A172 (cell line): Measurements from ENCODE around the gene KIAA1586. TPM values are rescaled to one million over a fixed set of nuclear protein-coding genes. Genes with fewer than 3 reads are reported as not detected.
"Not testable (repeated sequence)": the region's sequence is repeated elsewhere in the genome, so short reads cannot be mapped to it uniquely, and the experiment has no call there.

Experiments used
- DNase-seq: peaks from one replicate; pipeline ENCODE4 v3.0.0-alpha.2; 2015; ENCODE audit warnings: low spot score
- total RNA-seq: library from RNA; depleted of rRNA; stranded (reverse); fragments of >200 nt; shearing (Covaris generic); gene quantifications from 2 replicates; pipeline ENCODE4 v1.2.3, GENCODE V29; 2014; rRNA removed

KIAA1586 gene, protein sequence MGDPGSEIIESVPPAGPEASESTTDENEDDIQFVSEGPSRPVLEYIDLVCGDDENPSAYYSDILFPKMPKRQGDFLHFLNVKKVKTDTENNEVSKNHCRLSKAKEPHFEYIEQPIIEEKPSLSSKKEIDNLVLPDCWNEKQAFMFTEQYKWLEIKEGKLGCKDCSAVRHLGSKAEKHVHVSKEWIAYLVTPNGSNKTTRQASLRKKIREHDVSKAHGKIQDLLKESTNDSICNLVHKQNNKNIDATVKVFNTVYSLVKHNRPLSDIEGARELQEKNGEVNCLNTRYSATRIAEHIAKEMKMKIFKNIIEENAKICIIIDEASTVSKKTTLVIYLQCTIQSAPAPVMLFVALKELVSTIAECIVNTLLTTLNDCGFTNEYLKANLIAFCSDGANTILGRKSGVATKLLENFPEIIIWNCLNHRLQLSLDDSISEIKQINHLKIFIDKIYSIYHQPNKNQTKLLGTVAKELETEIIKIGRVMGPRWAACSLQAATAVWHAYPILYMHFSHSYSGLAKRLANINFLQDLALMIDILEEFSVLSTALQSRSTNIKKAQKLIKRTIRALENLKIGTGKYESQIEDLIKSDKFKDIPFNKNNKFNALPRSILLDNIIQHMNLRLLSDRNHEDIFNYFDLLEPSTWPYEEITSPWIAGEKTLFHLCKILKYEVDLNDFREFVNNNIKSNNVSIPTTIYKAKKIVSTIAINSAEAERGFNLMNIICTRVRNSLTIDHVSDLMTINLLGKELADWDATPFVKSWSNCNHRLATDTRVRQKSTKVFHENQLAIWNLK
- total RNA-seq: 17.0 and 19.1 TPM in 2 replicates

DNA sequence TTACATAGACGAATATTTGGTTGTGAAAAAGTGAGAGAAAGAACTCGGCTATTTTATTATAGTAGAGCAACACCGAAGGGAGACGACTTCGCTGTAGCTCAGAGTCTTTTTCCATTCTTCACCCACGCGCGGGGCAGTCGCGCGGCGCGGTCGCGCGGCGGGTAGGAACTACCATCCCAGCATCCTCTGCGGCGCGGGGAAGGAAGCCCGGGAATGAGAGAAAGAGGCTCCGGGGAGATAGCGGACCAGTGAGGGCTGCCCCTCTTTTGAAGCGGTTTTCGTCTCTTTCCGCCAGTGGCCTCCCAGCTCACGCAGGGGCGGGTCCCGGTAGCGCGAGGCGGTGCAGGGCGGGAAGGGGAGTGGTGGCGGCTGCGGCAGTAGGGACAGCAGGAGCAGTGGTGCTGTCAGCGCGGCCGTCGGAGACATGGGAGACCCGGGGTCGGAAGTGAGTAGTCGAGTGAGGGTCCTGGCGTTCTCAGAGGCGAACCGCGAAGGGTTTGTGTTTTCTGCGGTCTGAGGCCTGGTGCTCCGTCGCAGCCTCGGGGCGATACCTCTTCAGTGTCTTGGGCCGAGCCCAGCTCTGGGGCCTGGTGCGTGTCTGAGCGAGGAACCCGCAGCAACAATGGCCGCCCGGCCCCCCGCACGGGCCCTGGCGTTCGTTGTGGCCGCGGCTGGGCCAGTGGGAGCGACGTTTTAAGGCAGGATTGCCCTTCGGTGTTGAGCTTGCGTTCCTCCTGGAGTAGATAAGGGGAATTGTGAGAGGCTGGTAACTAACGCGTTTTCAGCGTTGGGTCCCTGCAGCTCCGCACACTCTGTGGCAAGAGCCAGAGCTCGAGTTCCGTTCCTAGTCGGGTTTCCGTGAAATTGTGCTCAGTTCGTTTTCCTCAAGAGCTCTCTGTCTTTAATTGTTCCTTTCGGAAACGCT is at the start of gene KIAA1586:
Gene KIAA1586 (plus strand): TSS at position 362 of the 925 bp plus-strand sequence. CDS start 63 bp downstream, at position 425.
- peak; percentile 84 for DNase-seq

DNA sequence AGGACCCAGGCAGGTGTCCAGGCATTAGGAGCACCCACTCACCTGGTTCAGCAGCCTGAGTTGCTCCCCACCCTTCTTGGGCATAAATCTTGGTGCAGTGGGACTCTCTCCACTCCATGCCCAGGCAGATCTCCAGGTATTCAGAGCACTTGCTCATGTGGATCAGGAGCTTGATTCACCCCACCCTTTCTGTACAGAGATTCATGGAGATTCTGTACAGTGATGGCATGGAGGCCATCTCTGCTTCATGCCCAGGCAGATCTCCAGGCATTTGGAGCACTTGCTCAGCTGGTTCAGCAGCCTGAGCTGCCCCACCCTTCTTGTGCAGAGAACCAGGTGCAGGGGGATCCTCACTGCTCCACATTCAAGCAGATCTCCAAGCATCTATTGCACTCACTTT is 47.4 kb upstream of the KIAA1586 start:
- no peak for DNase-seq

DNA sequence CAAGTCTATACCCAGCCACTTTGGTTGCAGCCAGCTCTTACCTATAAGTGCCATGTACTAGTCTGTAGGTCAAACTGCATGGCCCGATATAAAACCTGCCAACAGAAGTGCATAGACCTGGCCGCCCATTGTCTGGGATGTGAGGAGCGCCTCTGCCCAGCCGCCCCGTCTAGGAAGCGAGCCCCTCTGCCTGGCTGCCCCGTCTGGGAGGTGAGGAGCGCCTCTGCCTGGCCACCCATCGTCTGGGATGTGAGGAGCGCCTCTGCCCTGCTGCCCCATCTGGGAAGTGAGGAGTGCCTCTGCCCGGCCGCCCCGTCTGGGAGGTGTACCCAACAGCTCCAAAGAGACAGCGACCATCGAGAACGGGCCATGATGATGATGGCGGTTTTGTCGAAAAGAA is 46.7 kb upstream of the KIAA1586 start:
- DNase-seq: not testable (repeated sequence)

DNA sequence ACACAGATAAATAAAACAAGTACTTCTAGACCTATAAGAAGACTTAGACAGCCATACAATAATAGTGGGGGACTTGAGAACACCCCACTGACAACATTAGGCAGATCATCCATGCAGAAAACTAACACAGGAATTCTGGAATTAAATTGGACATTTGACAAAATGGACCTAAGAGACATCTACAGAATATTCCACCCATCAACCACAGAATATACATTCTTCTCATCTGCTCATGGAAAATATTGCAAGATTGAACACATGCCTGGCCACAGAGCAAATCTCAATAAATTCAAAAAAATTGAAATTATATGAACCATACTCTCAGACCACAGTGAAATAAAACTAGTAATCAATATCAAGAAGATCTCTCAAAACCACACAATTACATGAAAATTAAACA is 44.3 kb upstream of the KIAA1586 start:
- DNase-seq: no peak

DNA sequence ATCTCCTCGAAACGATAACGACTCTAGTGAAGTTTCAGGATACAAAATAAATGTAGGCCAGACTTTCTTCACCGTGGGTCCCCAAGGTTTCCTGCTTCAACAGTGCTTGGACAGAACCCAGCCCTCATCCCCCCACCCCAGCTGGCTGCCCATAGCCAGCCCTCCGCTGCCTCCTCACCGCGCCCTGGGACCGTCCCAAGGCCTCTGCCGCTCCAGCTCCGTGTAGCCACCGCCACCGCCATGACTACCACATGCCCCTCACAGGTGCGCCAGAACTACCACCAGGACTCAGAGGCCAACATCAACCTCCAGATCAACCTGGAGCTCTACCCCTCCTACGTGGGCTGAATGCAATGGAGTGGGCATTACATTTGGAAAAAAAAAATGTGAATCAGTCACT is 42.2 kb upstream of the KIAA1586 start:
- no peak for DNase-seq

DNA sequence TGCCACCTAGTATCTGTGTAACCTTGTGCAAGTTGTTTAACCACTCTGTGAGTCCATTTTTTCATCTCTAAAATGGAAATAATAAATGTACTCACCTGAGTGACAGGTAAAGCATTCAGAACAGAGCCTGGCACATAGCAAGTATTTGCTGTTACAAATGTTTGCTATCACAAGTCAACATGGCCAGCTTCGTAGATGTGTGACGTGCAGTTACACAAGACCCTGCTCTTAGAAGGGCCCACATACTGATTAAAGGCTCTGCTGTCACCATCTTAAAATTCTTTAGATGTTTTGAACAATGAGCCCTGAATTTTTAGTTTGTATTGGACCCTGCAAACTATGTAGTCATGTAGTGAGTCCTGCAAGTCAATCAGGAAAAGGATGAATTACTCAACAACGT is 40.4 kb upstream of the KIAA1586 start:
- no peak for DNase-seq

DNA sequence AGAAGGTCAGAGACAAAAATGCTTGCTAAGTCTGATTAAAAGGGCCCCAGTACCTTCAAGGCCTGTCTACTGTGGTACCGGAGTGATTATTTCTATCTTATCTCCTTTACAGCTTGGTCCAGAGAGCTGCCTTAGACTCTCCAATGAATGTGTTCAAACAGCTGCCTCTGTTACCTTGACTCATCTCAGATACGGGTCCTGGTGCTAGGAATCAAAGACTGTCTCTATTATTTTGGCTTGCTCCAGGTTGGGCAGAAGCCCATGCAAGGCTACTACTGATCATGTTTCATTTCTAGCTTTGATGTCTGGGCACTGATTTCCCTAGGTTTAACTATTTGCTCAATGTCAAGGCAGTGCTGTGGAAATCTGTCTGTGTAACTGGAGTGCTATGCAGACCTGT is 38.4 kb upstream of the KIAA1586 start:
- DNase-seq: not testable (repeated sequence)

DNA sequence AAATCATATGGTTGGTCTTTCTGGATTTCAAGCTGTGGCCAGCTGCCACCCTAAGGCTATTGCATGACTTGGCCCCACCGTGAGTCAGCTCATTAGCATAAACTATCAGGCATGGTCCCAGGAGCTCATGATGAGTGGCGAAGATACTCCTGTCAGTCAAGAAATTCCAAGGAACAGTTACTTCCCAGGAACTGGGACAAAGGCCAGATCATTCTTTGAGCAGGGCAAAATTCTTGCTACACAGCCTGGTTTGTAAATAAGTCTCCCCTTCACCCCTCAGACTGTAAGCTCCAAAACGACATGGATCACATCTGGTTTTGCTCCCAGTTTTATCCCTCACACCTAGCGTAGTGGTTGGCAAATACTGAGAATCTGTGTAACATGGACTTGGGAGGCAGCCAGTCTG is 33.0 kb upstream of the KIAA1586 start:
- peak; percentile 65 for DNase-seq

DNA sequence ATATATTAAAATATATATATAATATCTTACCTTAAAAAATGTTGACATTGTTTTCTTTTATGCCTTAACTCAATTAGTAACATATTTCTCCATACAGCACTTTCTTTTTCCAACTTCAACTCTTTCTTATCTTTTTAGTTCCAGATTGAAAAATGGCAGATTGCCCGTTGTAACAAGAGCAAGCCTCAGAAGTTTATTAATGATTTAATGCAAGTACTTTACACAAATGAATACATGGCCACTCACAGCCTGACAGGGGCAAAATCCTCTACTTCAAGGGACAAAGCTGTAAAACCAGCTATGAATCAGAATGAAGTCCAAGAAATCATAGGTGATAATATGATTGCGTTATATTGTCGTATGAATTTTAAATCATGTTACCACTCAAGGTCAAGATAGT is 29.4 kb upstream of the KIAA1586 start:
- no peak for DNase-seq

DNA sequence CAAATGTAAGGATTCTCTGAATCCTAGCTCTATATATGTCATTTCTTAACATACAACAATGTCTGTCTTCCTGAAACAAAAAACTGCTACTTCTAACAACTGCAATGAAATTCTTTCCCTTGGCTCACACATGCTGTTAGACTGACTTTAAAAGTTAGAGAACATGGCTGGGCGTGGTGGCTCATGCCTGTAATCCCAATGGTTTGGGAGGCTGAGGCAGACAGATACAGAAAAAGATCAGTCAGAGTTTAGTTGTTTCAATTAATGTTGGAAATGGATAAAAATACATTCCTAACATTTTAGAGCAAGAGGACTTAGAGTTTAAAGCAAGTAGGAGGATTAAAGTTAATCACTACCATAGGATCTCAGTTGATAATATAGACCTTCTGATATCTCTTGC is 28.7 kb upstream of the KIAA1586 start:
- DNase-seq: no peak

DNA sequence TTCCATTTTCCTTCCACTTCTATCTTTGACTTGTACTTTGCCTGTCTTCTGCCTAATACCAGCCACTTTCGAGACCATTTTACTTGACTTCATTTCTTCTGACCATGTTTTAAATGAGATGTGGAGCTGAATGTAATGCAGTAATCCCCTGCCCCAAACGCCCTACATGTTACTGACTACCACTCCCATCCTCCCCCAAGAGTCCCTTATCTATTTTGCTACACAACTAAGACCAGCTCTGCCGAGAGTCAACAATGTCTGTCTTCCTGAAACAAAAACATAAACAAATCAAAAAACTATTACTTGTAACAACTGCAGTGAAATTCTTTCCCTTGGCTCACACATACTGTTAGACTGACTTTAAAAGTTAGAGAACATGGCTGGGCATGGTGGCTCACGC is 27.1 kb upstream of the KIAA1586 start:
- DNase-seq: no peak

DNA sequence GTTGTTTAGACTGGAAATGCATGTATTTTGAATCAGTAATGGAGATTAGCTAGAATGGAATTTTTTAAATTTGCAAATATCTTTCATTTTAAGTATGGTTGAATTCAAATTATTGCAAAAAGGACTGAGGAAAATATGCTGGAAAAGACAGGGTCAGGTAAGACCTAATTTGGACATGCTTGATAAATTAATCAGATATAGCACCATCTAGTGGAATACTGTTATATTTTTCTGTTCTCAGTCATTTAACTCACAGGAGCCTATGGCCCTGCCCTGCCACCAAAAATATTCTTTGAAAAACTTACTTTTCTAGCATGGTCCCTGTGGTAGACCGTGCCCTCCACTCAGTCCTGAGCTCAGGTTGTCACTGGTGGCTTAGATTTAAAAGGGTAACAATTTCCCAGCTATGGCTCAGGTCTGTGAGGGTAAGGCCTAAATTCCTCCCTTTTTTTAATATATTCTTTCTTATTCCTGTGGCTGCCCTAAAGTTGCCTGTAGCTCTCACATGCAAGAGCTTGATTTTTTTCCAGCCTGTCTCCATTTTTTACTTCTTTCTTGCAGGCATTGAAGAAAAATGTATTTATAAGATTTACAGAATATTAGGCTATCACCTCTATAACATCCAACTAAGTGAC is 25.3 kb upstream of the KIAA1586 start:
- peak; percentile 35 for DNase-seq

DNA sequence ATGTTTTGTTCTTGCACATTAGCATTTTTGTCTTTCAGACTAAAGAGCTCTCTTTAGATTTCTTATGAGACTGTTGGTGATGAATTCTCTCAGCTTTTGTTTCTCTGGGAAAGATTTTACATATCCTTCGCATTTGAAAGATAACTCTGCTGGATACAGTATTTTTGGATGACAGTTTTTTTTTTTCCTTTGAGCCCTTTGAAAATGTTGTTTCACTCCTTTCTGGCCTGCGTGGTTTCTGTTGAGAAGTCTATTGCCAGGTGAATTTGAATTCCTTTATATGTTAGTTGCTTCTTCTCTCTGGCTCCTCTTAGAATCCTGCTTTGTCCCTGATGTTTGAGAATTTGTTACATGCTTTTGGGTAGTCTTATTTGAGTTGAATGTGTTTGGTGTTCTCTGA is 22.2 kb upstream of the KIAA1586 start:
- DNase-seq: no peak

DNA sequence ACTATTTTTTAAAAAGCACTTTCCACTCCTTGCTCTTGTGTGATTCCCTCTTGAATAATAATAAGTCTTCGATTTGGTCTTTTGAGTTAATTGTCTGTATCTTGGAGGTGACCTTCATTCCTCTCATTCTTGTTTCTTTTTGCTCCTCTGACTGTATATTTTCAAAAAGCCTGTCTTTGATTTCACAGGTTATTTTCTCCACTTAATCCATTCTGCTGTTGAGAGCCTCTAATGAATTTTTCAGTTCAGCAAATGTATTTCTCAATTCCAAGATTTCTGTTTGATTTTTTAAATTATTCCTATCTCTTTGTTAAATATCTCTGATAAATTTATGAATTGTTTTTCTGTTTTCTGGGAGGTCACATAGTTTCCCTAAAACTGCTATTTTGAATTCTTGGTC is 21.7 kb upstream of the KIAA1586 start:
- DNase-seq: no peak

DNA sequence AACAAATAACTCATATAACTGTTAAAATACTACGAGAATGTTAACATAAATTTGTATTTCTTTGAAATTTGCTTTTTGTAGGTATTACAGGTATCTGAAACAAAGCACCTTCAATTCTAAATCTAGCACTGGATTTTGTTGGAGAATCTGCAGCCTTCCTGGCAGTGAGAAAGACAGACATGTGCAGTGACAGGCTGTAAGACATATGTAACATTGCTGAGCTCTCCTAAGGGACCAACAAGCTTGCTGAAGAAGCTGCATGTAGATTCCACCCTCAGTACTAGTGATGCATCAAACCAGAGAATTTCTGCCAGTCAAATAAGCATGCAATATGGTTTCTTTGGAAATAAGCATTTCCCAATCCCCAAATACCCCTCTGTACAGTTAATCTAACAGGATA is 20.5 kb upstream of the KIAA1586 start:
- no peak for DNase-seq

DNA sequence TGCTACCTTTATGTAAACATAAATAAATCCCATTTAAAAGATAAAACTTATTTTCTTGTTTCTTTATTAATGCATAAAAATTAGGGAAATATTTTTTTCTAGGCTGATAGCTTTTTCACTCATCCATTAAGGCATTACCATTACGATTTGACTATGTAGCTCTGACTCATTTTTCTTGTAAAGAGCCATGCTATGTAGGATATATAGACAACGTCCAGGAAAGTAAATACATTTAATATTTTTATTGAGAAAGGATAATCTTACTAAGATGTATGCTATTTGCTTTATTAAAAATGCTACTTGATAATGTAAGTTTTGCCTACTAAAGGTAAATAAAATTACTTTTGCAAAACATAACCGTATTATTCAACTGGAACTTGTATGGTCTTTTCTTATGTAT is 19.2 kb upstream of the KIAA1586 start:
- DNase-seq: no peak

DNA sequence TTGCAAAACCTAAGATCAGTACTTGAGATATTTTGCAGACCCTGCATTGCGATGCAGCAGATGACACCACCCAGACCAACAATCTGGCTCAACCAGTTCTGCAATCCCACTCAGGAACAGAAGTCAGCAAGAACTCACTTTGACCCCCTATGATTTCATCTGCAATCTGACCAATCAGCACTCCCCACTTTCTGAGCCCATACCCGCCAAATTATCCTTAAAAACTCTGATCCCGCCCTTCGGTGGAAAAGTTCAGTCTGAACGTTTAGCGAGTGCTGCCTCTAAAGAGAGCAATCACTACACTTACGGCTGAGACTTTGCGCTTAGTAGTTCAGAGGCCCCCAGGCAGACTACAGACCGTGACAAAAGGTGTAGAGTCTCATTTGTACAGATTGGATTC is 17.3 kb upstream of the KIAA1586 start:
- DNase-seq: no peak

DNA sequence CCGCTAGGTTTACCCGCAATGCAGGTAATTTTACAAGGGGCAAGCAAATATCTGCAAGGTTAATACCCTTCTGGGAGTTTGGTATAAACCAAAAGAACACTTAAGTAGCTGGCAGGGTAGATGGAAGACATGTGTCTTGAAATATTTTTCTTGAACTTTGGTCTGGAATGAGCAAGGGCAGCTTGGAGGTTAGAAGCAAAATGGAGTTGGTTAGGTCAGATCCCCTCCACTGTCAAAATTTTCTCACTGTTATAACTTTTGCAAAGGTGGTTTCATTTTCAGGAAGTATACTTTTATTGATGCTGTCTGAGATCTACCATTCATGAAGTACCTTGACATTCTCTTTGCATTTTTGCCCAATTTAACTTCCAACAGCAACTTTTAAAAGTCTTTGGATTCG is 13.3 kb upstream of the KIAA1586 start:
- no peak for DNase-seq

DNA sequence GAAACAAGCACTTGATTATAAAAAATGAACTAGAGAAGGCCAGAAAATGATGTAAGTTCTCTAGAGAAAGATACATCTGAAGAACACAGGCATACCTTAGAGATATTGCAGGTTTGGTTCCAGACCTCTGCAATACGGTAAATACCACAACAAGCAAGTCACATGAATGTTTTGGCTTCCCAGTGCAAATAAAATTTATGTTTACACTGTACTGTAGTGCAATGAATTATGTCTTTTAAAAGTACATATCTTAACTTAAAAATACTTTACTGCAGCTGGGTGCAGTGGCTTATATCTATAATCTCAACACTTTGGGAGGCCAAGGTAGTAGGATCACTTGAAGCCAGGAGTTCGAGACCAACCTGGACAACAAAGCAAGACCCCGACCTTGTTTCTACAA is 10.9 kb upstream of the KIAA1586 start:
- no peak for DNase-seq

DNA sequence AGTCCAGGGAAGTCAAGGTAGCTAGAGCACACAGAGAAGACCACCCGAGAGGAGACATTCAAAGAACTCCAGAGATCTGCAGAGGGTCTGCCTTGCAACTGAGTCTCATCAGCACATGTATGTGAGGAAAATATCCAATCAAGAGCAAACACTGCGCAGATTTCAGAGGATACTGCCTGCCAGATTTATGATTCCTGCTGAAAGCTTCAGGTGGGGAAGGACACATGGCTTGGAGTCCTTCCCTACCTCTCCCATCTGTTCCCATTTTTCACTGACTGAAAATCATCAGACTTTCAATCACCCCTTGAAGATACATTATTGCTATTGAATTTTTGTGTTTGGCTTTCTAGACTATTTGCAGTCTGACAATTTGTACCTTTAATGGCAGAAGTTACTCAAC is 7.6 kb upstream of the KIAA1586 start:
- no peak for DNase-seq

DNA sequence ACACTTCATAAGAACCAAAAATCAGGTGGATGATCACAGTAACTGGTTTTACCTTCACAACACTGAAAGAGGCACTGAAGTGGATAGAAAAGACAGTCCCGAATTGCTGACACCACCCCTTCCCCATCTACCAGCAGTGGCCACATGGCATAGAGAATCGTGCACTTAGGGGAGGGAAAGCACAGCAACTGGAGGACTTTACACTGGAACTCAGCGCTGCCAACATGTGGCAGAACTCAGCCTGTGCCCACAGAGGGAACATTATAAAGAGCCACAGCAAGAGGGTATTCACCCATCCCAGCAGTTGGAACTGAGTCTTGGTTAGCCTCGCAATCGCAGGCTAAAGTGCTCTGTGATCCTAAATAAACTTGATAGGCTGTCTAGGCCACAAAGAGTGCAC is 6.5 kb upstream of the KIAA1586 start:
- DNase-seq: no peak

DNA sequence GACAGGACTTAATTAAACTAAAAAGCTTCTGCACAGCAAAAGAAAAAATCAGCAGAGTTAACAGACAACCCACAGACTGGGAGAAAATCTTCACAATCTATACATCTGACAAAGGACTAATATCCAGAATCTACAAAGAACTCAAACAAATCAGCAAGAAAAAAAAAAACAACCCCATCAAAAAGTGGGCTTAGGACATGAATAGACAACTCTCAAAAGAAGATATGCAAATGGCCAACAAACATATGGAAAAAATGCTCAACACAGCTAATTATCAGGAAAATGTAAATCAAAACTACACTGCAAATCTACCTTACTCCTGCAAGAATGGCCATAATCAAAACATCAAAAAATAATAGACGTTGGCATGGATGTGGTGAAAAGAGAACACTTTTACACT is 2.4 kb upstream of the KIAA1586 start:
- not testable (repeated sequence) for DNase-seq
